NCI-H446 (cell line): ENCODE data around the gene PLEKHJ1.

Experiments used
- DNase-seq, 2 experiments: peaks; one replicate each; lab custom pipeline; 2025; lab: John Stamatoyannopoulos, UW

The PLEKHJ1 gene

GRCh38 chr19:2198317-2198716, 37.8 kb downstream of the PLEKHJ1 start:
- DNase-seq: no peak

DNA sequence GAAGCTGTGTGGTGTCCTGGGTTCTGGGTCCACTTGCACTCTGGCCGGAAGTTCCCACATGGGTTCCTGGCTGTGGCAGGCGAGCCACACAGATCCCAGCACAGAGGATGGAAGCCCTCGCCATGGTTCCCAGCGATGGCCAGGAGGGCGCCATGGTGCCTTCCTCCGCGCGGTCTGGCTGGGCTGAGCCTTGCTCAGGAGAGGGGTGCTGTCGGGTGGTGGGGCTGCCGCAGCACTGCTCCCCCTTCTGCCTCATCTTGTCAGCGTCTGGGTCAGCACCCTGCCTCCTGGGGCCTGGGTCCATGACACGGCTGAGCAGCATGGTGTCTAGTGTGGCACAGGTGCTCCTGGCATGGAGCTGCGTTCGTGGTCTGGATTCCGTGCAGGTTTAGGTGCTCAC, 38.9 kb downstream of the PLEKHJ1 start:
- DNase-seq: no peak

- DNase-seq: no peak
Observed at GRCh38 chr19:2195914-2196313, 40.2 kb downstream of the PLEKHJ1 start.

- no peak for DNase-seq
Observed at GRCh38 chr19:2195361-2195760, 40.8 kb downstream of the PLEKHJ1 start.

DNA sequence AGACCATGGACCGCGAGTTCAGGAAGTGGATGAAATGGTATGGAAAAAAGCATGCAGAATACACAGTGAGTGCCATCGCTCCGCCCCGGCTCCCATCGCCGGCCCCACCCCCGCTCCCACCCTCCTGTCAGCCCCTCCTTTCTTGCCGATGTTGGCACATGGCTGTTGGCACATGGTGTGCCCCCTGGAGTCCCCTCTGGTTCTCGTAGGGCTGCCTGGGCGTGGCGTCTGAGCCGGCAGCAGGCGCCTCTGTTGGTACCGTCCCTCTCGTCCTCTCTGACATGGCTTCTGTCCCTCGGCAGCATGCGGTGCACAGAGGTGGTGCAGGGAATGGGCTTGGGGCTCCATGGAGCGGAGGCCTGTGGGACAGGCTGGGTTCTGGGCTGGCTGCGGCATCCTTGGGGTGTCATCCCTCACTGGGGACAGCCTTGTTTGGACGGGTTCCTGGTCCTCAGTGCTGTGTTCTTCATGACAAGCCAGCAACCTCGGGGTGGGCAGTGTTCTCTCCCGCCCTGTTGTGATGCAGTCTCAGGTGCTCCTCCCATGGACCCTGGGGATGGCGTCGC, 41.5 kb downstream of the PLEKHJ1 start:
- no peak for DNase-seq

DNA sequence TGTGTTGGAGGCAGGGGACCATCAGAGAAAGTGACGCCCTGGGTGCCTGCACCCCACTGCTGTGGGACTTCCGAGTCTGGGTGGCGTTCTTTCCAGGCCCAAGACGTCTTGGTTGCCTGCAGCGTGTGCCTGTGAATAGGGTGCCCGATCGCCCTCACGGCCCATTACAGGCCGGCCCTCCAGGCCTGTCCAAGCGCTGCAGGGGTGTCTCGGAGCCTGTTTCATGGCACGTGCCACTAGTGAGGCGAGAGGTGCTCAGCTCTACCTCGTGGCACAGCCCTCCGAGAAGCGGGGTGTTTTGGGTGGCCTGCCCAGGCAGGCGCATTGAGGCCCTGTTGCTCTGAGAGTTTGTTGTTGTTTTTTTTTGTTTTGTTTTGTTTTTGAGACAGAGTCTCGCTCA, 42.3 kb downstream of the PLEKHJ1 start:
- DNase-seq: no peak

DNA sequence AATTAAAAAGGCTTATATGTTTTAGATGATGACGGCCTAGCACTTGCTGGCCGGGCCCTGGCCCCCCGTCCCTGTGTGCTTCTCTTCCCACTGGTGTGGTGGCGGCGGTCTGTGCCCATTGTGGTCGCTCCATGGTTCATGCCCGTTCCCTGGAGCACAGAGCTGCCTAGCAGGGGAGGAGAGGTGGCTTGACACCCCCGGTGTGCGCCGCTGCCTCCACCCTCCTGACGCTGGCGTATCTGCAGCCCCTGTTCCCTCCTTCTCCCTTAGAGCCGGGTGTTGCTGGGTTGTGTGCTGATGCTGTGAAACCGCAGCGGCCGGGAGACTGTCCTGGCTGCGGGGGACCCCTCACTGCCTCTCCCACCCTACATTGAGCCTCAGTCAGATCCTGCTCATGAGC, 43.3 kb downstream of the PLEKHJ1 start:
- no peak for DNase-seq

- no peak for DNase-seq
Observed at GRCh38 chr19:2191456-2192310, 44.4 kb downstream of the PLEKHJ1 start.

GRCh38 chr19:2190848-2191455, 45.2 kb downstream of the PLEKHJ1 start:
- no peak for DNase-seq

DNA sequence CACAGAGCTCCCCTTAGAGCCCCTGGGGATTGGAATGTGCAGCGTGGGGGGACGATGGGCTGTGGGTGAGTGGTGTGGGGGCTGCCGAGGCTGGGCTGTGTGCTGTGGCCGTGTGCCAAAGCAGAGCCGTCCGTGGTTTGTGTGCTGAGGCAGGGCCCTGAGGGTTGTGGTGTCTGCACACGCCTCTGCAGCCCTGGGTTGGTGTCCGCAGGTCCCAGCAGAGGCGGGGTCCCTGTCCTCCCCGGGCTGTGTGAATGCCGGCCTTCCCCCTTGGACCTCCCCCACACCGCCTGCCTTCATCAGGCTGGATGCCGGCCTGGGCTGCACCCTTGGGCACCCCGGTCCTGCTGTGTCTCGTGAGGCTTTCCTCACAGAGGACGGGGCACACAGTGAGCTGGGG, 46.2 kb downstream of the PLEKHJ1 start:
- DNase-seq: no peak

DNA sequence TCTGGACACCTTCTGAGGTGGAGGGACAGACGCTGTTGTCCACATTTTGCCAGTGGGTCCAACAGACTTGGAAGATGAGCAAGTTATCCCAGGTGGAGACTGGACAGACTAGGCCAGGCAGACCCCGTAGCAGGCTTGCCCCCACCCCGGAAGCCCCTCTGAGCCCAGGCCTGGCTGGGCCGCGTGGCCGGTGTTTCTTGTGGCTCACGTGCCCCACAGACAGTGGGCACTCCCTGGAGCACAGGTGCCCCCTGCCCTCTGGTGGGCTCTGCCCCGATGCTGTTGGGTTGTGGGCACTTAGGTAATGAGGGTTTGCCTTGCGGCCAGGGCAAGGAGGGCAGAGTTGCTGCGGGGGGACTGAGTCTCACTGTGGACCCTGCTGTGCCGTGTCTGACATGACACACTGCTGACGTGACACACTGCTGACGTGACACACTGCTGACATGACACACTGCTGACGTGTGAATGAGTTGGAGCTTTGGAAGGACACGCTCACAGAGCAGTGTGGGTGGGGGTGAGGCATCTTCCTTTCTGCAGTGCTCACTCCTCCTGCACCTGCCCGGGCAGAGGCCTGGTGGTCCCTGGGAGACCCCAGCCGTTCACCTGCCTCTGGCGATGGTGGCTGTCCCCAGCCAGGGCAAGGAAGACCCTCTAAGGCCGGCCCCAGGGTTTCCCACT, 47.3 kb downstream of the PLEKHJ1 start:
- no peak for DNase-seq

GRCh38 chr19:2187159-2187558, 49.0 kb downstream of the PLEKHJ1 start:
- DNase-seq: no peak

DNA sequence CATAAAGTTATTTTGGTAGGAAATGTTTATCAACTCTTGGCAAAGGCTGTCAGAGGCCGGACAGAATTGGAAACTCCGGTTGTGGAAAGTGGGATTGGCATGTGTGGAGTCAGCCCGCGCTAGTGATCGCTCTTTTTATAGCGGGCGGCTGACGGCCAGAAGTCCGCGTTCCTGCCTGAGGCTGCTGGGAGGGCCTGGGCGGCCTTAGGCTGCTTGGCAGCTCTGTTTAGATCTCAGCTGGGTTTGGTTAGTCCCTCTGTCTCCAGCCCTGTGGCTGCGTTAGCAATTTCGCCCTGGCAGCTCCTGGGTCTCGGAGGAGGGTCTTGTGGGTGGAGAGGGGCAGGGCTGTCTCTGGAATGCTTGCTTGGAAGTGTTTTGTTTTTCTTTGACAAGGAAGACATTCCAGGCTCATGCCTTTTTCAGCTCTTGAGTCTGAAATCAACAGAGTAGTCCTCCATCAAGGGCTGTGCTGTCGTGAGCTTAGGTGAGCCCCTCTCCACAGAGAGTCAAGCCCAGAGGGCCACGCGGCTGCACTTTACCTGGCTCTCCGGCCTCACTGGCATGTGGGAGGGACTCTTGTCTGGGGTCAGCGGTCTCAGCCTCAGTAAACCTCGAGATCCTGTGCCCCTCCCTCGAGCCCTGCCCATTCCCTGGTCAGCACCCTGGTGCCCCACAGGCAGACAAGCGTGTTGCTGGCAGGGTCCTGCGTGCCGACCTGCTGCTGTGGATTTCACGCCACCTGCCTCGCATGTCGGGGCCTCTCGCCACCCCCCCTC, 49.9 kb downstream of the PLEKHJ1 start:
- DNase-seq: no peak

- DNase-seq: no peak
Observed at GRCh38 chr19:2185734-2186070, 50.4 kb downstream of the PLEKHJ1 start.

DNA sequence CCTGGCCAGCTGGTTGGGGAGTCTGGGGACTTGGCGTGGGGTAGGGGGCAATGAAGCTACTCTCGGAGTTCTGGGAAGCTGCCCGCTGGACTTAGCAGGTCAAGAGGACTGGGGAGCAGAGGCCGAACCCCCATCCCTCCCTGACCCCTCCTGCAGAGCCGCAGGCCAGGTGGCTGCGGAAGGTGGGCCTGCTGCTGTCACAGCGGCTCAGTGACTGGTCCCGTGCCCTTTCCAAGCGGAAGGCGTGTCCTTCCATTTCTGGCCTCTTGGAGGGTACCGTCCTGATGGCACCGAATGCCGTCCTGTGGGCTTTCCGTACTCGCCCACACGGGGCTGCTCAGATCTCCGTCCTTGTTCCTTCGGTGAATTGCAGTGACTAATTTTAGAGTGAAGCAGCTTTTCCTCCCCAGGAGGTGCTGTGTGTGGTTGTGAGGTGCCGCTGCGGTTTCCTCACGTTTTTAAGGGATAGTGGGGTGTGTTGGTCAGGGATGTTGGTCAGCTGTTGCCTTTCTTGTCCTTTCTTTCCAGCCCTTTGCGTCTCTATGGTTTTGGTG, 51.6 kb downstream of the PLEKHJ1 start:
- DNase-seq: no peak
